HCT116 (cell line): Measurements from ENCODE around the gene MAML2. TPM values are rescaled to one million over a fixed set of nuclear protein-coding genes. Genes with fewer than 3 reads are reported as not detected.
"Not testable (repeated sequence)": the region's sequence is repeated elsewhere in the genome, so short reads cannot be mapped to it uniquely, and the experiment has no call there.

Experiments
- ATAC-seq: fragments of 200-7000 bp; cut with Tn5 transposase; 2 replicates; pipeline ENCODE4 v1.9.1; 2020; ENCODE audit warnings: mild to moderate bottlenecking, moderate library complexity
- BruUV-seq: library from RNA; stranded (reverse); fragments of 400-500 nt; replicated peaks from 2 replicates; lab custom pipeline; 2021; lab: Mats Ljungman, UMichigan
- CTCF ChIA-PET: fragments of 300-600 bp; sonication (Branson Sonifier 250); formaldehyde crosslinking; loops from one replicate; lab custom pipeline; 2021; ENCODE audit warnings: antibody characterized with exemption; lab: Charles Lee
- POLR2A ChIA-PET: fragments of 300-600, 350-600 bp; sonication (Branson Sonifier 250); formaldehyde crosslinking; loops from one replicate; lab custom pipeline; 2021; ENCODE audit warnings: antibody characterized with exemption; lab: Charles Lee
- RAD21 ChIA-PET, 2 experiments: fragments of 300-600 bp; sonication (Branson Sonifier 250); formaldehyde crosslinking; loops; one replicate each; lab custom pipeline; 2023; ENCODE audit warnings: low total read pairs in 2 of 2; ENCODE audit not compliant: uncharacterized antibody in 2 of 2, unreplicated experiment in 2 of 2, low non-redundant PET in 1 of 2; lab: Charles Lee
- DNase-seq: peaks from one replicate; pipeline ENCODE4 v3.0.0-alpha.2; 2010; ENCODE audit warnings: low read depth, low spot score
- H2AFZ ChIP-seq: fragments of 200-600 bp; shearing (Covaris generic), sonication (generic); 2 replicates; pipeline ENCODE4 v1.6.1; 2017; ENCODE audit warnings: low read depth, mixed run types, mixed read lengths, antibody characterized with exemption, low read length; ENCODE audit not compliant: poor library complexity, severe bottlenecking
- H3K27ac ChIP-seq: 2 replicates; pipeline ENCODE4 v1.5.1; 2012; ENCODE audit warnings: low read depth, low read length
- H3K27me3 ChIP-seq: fragments of 200-600 bp; sonication (generic); 2 replicates; pipeline ENCODE4 v1.6.1; 2016; ENCODE audit warnings: mixed run types, low read length, mixed read lengths; ENCODE audit not compliant: insufficient read depth
- H3K36me3 ChIP-seq, 2 experiments: fragments of 200-500 bp in 1 of 2; fragments of 200-600 bp in 1 of 2; sonication (Bioruptor generic) in 1 of 2; sonication (generic) in 1 of 2; 2 replicates each; pipeline versions ENCODE4 v1.5.1 to v1.6.1; 2014 to 2016; ENCODE audit warnings: low read length in 2 of 2, inconsistent platforms in 1 of 2, mixed read lengths in 1 of 2, mixed run types in 1 of 2; ENCODE audit not compliant: insufficient read depth in 2 of 2, control insufficient read depth in 1 of 2
- H3K4me1 ChIP-seq, 2 experiments: fragments of 200-600 bp in 1 of 2; sonication (generic) in 1 of 2; 2 replicates each; pipeline versions ENCODE4 v1.5.1 to v1.6.1; 2012 to 2017; ENCODE audit warnings: low read length in 2 of 2, inconsistent platforms in 1 of 2, mild to moderate bottlenecking in 1 of 2, mixed read lengths in 1 of 2, mixed run types in 1 of 2, moderate library complexity in 1 of 2; ENCODE audit not compliant: insufficient read depth in 2 of 2, control insufficient read depth in 1 of 2
- H3K4me2 ChIP-seq: fragments of 200-600 bp; sonication (generic); 2 replicates; pipeline ENCODE4 v1.6.1; 2017; ENCODE audit warnings: mixed run types, low read length, mixed read lengths
- H3K4me3 ChIP-seq, 2 experiments: fragments of 200-600 bp in 1 of 2; sonication (generic) in 1 of 2; replicated peaks in 1 of 2; 2 replicates each; pipeline ENCODE4 v1.5.1; 2011 to 2016; ENCODE audit warnings: low read length in 2 of 2, control low read depth in 1 of 2, low read depth in 1 of 2, mild to moderate bottlenecking in 1 of 2, mixed read lengths in 1 of 2, mixed run types in 1 of 2
- H3K79me2 ChIP-seq: fragments of 200-600 bp; sonication (generic); 2 replicates; pipeline ENCODE4 v1.6.1; 2017; ENCODE audit warnings: mild to moderate bottlenecking, mixed run types, low read length, moderate library complexity, mixed read lengths; ENCODE audit not compliant: insufficient read depth
- H3K9ac ChIP-seq: fragments of 200-600 bp; sonication (generic); 2 replicates; pipeline ENCODE4 v1.6.1; 2016; ENCODE audit warnings: low read length, mixed read lengths
- H3K9me2 ChIP-seq: fragments of 200-600 bp; sonication (generic), shearing (Covaris generic); 2 replicates; pipeline ENCODE4 v1.6.1; 2017; ENCODE audit warnings: mixed run types, mild to moderate bottlenecking, moderate library complexity; ENCODE audit not compliant: insufficient read depth
- H3K9me3 ChIP-seq, 2 experiments: fragments of 200-500 bp in 1 of 2; fragments of 200-600 bp in 1 of 2; sonication (Bioruptor generic) in 1 of 2; sonication (generic) in 1 of 2; 2 replicates each; pipeline ENCODE4 v1.6.1; 2014 to 2017; ENCODE audit warnings: low read length in 2 of 2, mixed read lengths in 2 of 2, inconsistent platforms in 1 of 2, low read depth in 1 of 2, mild to moderate bottlenecking in 1 of 2, mixed run types in 1 of 2, moderate library complexity in 1 of 2; ENCODE audit not compliant: control insufficient read depth in 1 of 2, insufficient read depth in 1 of 2
- H4K20me1 ChIP-seq: fragments of 200-600 bp; sonication (generic), shearing (Covaris generic); 2 replicates; pipeline ENCODE4 v1.6.1; 2017; ENCODE audit warnings: mixed run types, mild to moderate bottlenecking, moderate library complexity; ENCODE audit not compliant: insufficient read depth
- ATF3 ChIP-seq: IDR thresholded peaks from 2 replicates; pipeline ENCODE4 v1.6.1; 2012
- CEBPB ChIP-seq: IDR thresholded peaks from 2 replicates; pipeline ENCODE4 v1.6.1; 2012; ENCODE audit warnings: low read depth
- ELF1 ChIP-seq: IDR thresholded peaks from 2 replicates; pipeline ENCODE4 v1.6.1; 2012; ENCODE audit warnings: low read depth, borderline replicate concordance
- EZH2 ChIP-seq: fragments of 200-600 bp; sonication (generic); IDR thresholded peaks from 2 replicates; pipeline ENCODE4 v1.6.1; 2017; ENCODE audit warnings: antibody characterized with exemption, mixed run types
- EZH2phosphoT487 ChIP-seq: fragments of 200-600 bp; IDR thresholded peaks from 2 replicates; pipeline ENCODE4 v1.6.1; 2018; ENCODE audit warnings: antibody characterized with exemption, borderline replicate concordance
- JUND ChIP-seq: IDR thresholded peaks from 2 replicates; pipeline ENCODE4 v1.6.1; 2012
- MAX ChIP-seq: IDR thresholded peaks from 2 replicates; pipeline ENCODE4 v1.6.1; 2012
- SIN3A ChIP-seq: IDR thresholded peaks from 2 replicates; pipeline ENCODE4 v1.6.1; 2012; ENCODE audit warnings: low read depth
- SP1 ChIP-seq: IDR thresholded peaks from 2 replicates; pipeline ENCODE4 v1.6.1; 2012; ENCODE audit warnings: low read depth
- TCF7L2 ChIP-seq: IDR thresholded peaks from 2 replicates; pipeline ENCODE4 v1.7.0; 2011; ENCODE audit warnings: borderline replicate concordance, inconsistent platforms; ENCODE audit not compliant: insufficient read depth, insufficient read length; ENCODE audit errors: extremely low read depth
- ZNF274 ChIP-seq: fragments of 200-500 bp; sonication (Bioruptor generic); IDR thresholded peaks from 2 replicates; pipeline ENCODE4 v1.6.1; 2014; ENCODE audit warnings: mild to moderate bottlenecking, low read depth, low read length, inconsistent platforms
- intact Hi-C: fragments of 100-400 bp; cut with micrococcal nuclease; formaldehyde crosslinking; loops from 2 replicates; pipeline ENCODE4 v1.10.0; 2022
- total RNA-seq: library from RNA; stranded (reverse); gene quantifications from one replicate; pipeline ENCODE4 v1.2.1, GENCODE V29; 2021; ENCODE audit not compliant: unreplicated experiment

MAML2 gene
- total RNA-seq, 1 experiment from 2014 or later = 2.6 TPM

- intact Hi-C loops = no loop called here
- POLR2A ChIA-PET = no interaction called here
- TF ChIP-seq EZH2 (no peak), ATF3 (no peak), JUND (no peak), ZNF274 (no peak), CEBPB (no peak), SIN3A (no peak), ELF1 (no peak), MAX (no peak), EZH2phosphoT487 (no peak), SP1 (no peak), TCF7L2 (no peak)
- TF ChIP-seq, all 23 proteins: peak for 0
- Histone ChIP-seq H4K20me1 (no peaks in the 10 kb centered on the region), H3K4me3 (no peak overlapping the region), H3K36me3 (no peaks in the 10 kb centered on the region), H3K9me2 (no peaks in the 10 kb centered on the region), H3K27ac (no peak overlapping the region), H3K27me3 (no peaks in the 10 kb centered on the region), H3K79me2 (no peaks in the 10 kb centered on the region), H3K4me2 (no peak overlapping the region), H3K9ac (no peak overlapping the region), H2AFZ (no peak overlapping the region), H3K4me1 (no peaks in the 10 kb centered on the region), H3K9me3 (no peaks in the 10 kb centered on the region)
- ChIA-PET RAD21 (no interaction called here), CTCF (no interaction called here)
- DNase-seq (no peak), ATAC-seq (no peak)
- no TSS peak for BruUV-seq
Measured at GRCh38 chr11:96287822-96288439, 55.1 kb downstream of the MAML2 start.

DNA sequence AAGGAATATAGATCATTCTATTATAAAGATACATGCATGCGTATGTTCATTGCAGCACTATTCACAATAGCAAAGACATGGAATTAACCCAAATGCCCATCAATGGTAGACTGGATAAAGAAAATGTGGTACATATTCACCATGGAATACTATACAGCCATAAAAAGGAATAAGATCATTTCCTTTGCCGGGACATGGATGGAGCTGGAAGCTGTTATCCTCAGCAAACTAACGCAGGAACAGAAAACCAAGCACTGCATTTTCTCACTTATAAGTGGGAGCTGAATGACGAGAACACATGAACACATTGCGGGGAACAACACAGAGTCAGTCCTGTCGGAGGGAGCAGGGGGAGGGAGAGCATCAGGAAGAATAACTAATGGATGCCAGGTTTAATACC is 57.0 kb downstream of the MAML2 start:
- CTCF ChIA-PET = interaction anchor here (1.5 kb wide), 1 partner anchor 57 kb away, joined by 4 read pairs; the partner anchor contains the start of gene MAML2
- intact Hi-C loops, POLR2A ChIA-PET, H3K9ac ChIP-seq, DNase-seq, ATAC-seq, H3K36me3 ChIP-seq, H3K9me3 ChIP-seq, H3K4me2 ChIP-seq, H3K4me1 ChIP-seq, BruUV-seq, H3K9me2 ChIP-seq, RAD21 ChIA-PET, H3K27me3 ChIP-seq, H4K20me1 ChIP-seq, H3K27ac ChIP-seq, H3K4me3 ChIP-seq, H2AFZ ChIP-seq, H3K79me2 ChIP-seq: not testable (repeated sequence)
